ENCODE data around the gene TMLHE. TPM values are rescaled to one million over a fixed set of nuclear protein-coding genes. Genes with fewer than 3 reads are reported as not detected.
"Not testable (repeated sequence)": the region's sequence is repeated elsewhere in the genome, so short reads cannot be mapped to it uniquely, and the experiment has no call there.

The TMLHE gene, protein sequence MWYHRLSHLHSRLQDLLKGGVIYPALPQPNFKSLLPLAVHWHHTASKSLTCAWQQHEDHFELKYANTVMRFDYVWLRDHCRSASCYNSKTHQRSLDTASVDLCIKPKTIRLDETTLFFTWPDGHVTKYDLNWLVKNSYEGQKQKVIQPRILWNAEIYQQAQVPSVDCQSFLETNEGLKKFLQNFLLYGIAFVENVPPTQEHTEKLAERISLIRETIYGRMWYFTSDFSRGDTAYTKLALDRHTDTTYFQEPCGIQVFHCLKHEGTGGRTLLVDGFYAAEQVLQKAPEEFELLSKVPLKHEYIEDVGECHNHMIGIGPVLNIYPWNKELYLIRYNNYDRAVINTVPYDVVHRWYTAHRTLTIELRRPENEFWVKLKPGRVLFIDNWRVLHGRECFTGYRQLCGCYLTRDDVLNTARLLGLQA
- total RNA-seq (ENCODE audit: low replicate concordance) = 5.9 and 15.2 TPM in 2 replicates

DNA sequence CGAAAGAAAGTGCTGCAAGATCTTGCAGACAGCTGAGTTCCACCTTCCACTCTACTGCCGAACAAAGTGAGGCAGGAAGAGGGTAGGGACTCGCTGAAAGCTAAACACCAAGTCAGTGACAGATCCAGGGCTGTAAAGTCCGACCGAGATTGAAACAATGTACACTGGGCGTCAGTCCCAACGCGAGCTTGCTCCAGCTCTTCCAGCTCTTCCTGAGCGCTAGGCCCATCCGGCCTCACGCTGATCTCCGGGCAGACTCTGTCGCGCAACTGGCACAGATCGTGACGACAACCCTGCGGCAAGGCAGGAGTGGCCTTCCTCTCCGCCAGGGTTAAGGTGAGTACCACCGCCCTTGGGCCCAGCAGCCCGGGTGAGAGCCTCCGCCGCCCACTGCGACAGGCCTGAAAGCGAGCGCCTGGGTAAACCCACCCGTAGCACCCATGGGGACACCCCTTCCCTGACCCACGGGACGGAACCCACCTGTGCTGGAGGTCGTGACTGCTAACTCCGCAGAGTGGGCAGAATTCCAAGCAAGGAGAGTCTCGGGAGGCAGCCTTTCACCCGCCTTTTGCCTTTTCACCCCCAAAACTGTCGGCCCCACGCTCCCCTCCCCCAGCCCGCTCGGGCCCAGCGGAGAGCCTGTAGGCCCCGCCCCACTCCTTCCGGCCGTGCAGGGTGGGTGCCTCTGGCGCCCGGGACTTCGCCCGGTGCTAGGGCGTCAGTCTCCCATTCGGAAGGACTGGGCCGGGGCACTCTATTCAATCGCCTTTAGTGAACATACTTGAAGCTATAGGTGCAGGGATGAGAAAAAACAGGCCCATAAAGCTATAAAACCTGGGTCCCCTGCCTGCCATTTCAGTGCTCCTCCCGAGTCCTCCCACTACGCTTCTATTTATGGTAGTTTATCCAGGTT lies at the start of gene TMLHE, which contains the start of gene SPRY3:
TMLHE (minus strand) TSS at position 641 of the 913 bp plus-strand sequence. CDS start 67,676 bp downstream, outside the sequence.
SPRY3 (plus strand) TSS at position 275 of the 913 bp plus-strand sequence.
- H3K4me3 ChIP-seq (ENCODE audit: low read depth, low read length) = peak within 1 kb of the TSS; percentile 83
- TF ChIP-seq, protein P1, sequence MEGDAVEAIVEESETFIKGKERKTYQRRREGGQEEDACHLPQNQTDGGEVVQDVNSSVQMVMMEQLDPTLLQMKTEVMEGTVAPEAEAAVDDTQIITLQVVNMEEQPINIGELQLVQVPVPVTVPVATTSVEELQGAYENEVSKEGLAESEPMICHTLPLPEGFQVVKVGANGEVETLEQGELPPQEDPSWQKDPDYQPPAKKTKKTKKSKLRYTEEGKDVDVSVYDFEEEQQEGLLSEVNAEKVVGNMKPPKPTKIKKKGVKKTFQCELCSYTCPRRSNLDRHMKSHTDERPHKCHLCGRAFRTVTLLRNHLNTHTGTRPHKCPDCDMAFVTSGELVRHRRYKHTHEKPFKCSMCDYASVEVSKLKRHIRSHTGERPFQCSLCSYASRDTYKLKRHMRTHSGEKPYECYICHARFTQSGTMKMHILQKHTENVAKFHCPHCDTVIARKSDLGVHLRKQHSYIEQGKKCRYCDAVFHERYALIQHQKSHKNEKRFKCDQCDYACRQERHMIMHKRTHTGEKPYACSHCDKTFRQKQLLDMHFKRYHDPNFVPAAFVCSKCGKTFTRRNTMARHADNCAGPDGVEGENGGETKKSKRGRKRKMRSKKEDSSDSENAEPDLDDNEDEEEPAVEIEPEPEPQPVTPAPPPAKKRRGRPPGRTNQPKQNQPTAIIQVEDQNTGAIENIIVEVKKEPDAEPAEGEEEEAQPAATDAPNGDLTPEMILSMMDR (IDR thresholded peaks at IDR 0.05; ENCODE audit: insufficient read depth, low read length) = no peak
- DNase-seq (ENCODE audit: low read depth) = peak; percentile 65

DNA sequence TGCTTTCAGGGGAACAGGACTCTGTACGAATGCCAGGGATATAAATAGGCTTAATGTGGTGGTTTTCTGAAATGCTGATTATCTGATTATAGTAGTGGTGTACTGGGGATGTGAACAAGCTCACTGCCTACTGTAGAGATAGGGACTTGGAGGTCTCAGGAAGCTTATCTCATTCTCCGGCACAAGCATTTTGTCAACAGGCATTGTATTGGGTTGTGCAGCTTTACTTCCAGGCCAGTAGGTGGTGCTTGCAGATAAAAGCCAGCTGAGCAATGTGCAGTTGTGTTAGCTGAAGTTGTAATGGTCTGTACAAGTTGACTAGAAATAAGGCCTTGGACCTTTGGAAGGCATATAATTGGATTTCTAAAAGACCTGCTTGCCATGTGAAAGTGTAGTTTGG lies 49.5 kb upstream of the TMLHE start:
- no peak overlapping the region for H3K4me3 ChIP-seq (ENCODE audit: low read depth, low read length)
- TF ChIP-seq, protein P1 (IDR thresholded peaks at IDR 0.05; ENCODE audit: insufficient read depth, low read length) = peak; percentile 26
- peak; percentile 0 for DNase-seq (ENCODE audit: low read depth)

DNA sequence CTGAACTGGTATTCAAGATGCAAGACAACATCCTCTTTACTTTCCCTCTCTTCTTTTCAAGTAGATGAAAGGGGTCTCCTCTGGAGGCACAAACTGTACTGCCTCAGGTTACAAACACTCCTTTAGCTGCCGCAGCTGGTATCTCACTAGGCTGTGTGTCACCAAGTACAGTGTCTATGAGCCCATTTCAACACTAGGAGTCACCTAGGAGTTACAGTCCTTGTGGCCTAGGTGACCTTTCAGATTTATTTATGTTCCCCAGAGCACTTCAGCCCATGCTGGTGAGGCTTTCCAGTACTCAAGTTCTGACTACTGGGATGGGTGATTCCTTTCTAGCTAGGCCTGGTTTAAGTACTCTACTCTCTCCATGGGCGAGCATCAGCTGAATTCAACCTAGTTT lies 32.4 kb upstream of the TMLHE start:
- no peak for DNase-seq (ENCODE audit: low read depth)
- H3K4me3 ChIP-seq (ENCODE audit: low read depth, low read length) = no peak overlapping the region
- TF ChIP-seq, protein P1 (IDR thresholded peaks at IDR 0.05; ENCODE audit: insufficient read depth, low read length) = no peak

DNA sequence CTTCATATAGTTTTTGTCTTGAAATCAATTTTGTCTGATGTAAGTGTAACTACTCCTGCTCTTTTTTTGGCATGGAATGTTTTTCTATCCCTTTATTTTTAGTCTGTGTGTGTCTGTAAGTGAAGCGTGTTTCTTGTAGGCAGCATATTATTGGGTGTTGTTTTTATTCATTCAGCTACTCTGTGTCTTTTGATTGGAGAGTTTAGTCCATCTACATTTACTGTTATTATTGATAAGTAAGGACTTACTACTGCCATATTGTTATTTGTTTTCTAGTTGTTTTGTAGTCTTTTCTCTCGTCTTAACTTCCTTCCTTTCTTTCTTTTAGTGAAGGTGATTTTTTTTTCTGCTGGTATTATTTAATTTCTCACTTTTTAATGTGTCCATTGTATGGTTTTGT lies 30.5 kb upstream of the TMLHE start:
- no peak for DNase-seq (ENCODE audit: low read depth)
- TF ChIP-seq, protein P1 (IDR thresholded peaks at IDR 0.05; ENCODE audit: insufficient read depth, low read length) = no peak
- H3K4me3 ChIP-seq (ENCODE audit: low read depth, low read length) = no peak overlapping the region

DNA sequence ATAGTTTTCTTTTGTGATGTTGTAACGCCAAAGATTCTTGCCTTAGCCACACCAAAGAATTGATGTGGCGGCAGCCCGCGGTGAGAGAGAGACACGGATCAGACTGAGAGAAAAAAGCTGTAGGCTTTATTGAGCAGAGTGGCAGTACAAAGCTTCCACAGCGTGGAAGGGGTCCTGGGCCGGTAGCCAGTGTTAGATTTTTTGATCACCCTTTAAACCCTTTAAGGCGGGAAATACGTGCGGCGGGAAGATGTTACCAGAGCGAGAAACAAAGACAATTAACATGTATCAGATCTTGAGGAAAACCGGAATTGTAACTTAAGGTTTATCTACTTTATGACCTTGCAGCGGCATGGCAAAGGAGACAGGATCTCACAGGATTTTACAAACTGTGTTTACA lies 28.6 kb upstream of the TMLHE start:
- peak overlapping the region; percentile 13 for H3K4me3 ChIP-seq (ENCODE audit: low read depth, low read length)
- not testable (repeated sequence) for DNase-seq (ENCODE audit: low read depth)

DNA sequence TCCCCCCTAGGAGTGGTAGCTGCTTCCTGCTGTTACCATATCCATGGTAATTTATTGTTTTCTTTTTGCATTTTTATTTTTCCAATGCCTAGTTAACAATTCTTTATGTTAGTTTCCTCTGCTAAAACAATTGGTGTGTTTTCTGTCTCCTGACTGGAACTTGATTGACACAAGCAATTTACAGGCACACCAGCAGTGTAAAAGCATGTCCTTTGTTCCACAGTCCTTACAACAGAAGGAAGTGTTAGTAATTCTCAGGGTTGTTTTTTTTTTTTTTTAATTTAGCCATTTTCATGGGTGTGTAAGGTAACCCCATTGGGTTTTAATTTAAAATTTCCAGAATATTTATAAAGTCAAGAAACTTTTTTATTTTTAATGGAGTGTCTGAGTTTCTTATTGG lies 25.0 kb upstream of the TMLHE start:
- H3K4me3 ChIP-seq (ENCODE audit: low read depth, low read length) = no peak overlapping the region
- no peak for DNase-seq (ENCODE audit: low read depth)
- TF ChIP-seq, protein P1 (IDR thresholded peaks at IDR 0.05; ENCODE audit: insufficient read depth, low read length) = no peak

DNA sequence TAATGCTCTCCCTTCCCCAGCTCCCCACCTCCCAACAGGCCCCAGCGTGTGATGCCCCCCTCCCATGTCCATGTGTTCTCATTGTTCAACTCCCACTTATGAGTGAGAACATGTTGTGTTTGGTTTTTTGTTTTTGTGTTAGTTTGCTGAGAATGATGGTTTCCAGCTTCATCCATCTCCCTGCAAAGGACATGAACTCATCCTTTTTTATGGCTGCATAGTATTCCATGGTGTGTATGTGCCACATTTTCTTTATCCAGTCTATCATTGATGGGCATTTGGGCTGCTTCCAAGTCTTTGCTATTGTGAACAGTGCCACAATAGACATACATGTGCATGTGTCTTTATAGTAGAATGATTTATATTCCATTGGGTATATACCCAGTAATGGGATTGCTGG lies 22.3 kb upstream of the TMLHE start:
- H3K4me3 ChIP-seq (ENCODE audit: low read depth, low read length); DNase-seq (ENCODE audit: low read depth): not testable (repeated sequence)

Measured in fibroblast of the aortic adventitia (primary cell).